Thyroid gland (tissue), 4 donors: ENCODE data around the gene TUBB4A. TPM values are rescaled to one million over a fixed set of nuclear protein-coding genes. Genes with fewer than 3 reads are reported as not detected.

Experiments
- DNase-seq, 2 donors: peaks; one replicate each; pipeline ENCODE4 v3.0.0-alpha.2; 2019
- H3K27ac ChIP-seq, 3 donors: fragments of 200-600 bp; sonication (generic); 1 replicate in 2 of 3; 2 replicates in 1 of 3; pipeline ENCODE4 v1.5.1; 2016 to 2019; ENCODE audit warnings: mild to moderate bottlenecking in 1 of 3, moderate library complexity in 1 of 3
- H3K27me3 ChIP-seq: fragments of 200-600 bp; sonication (generic); one replicate; pipeline ENCODE4 v1.5.1; 2019
- H3K36me3 ChIP-seq, 2 donors: fragments of 200-600 bp; sonication (generic); one replicate each; pipeline ENCODE4 v1.5.1; 2016 to 2019
- H3K4me1 ChIP-seq, 2 donors: fragments of 200-600 bp; sonication (generic); one replicate each; pipeline ENCODE4 v1.5.1; 2017 to 2019
- H3K4me3 ChIP-seq, 3 donors: fragments of 200-600 bp; sonication (generic); replicated peaks in 1 of 3; 1 replicate in 2 of 3; 2 replicates in 1 of 3; pipeline ENCODE4 v1.5.1; 2016; ENCODE audit warnings: mild to moderate bottlenecking in 1 of 3
- H3K9me3 ChIP-seq: fragments of 200-600 bp; sonication (generic); one replicate; pipeline ENCODE4 v1.5.1; 2017
- POLR2A ChIP-seq, 2 donors: fragments of 450-650 bp; IDR thresholded peaks; one replicate each; pipeline ENCODE4 v1.6.1; 2017; ENCODE audit warnings: antibody characterized with exemption in 2 of 2, mild to moderate bottlenecking in 2 of 2, moderate library complexity in 1 of 2
- WGBS, 2 donors: methylation state at CpG; one replicate each; pipeline ENCODE4 v1.1.5; 2017; 5-methylcytosine and 5-hydroxymethylcytosine counted together
- intact Hi-C: fragments of 100-400 bp; cut with DNase I; formaldehyde crosslinking; loops from one replicate; pipeline ENCODE4 v1.15.1; 2023
- total RNA-seq, 4 donors: library from RNA; depleted of rRNA; stranded (reverse); fragments of >200 nt; gene quantifications; one replicate each; pipeline ENCODE4 v1.2.3, GENCODE V29; 2016
- TF ChIP-seq, protein P1 (sequence below), 6 experiments: fragments of 200-600 bp in 3 of 6; fragments of 450-650 bp in 3 of 6; sonication (generic) in 3 of 6; IDR thresholded peaks; one replicate each; pipeline ENCODE4 v1.5.1; 2016 to 2019; ENCODE audit warnings: antibody characterized with exemption in 6 of 6, mild to moderate bottlenecking in 2 of 6, inconsistent platforms in 1 of 6, moderate library complexity in 1 of 6

Gene TUBB4A
- total RNA-seq, 4 donors from 2014 or later, result 0.22 to 0.67 (median 0.59) TPM; not detected in 1

DNA sequence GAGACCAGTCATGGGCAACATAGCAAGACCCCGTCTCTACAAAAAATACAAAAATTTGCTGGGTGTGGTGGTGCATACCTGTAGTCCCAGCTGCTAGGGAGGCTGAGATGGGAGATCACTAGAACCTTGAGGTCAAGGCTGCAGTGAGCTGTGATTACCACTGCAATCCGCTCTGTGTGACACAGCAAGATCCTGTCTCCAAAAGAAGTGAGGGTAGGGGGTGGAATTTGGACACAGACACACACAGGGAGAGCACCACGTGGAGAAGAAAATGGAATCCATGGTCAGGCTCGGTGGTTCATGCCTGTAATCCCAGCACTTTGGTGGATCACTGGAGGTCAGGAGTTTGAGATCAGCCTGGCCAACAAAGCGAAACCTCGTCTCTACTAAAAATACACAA is 37.4 kb upstream of the TUBB4A start:
- TF ChIP-seq, protein P1, sequence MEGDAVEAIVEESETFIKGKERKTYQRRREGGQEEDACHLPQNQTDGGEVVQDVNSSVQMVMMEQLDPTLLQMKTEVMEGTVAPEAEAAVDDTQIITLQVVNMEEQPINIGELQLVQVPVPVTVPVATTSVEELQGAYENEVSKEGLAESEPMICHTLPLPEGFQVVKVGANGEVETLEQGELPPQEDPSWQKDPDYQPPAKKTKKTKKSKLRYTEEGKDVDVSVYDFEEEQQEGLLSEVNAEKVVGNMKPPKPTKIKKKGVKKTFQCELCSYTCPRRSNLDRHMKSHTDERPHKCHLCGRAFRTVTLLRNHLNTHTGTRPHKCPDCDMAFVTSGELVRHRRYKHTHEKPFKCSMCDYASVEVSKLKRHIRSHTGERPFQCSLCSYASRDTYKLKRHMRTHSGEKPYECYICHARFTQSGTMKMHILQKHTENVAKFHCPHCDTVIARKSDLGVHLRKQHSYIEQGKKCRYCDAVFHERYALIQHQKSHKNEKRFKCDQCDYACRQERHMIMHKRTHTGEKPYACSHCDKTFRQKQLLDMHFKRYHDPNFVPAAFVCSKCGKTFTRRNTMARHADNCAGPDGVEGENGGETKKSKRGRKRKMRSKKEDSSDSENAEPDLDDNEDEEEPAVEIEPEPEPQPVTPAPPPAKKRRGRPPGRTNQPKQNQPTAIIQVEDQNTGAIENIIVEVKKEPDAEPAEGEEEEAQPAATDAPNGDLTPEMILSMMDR (IDR thresholded peaks at IDR 0.05), result no peak
- no peak for TF ChIP-seq POLR2A (IDR thresholded peaks at IDR 0.05)
- no peaks in the 10 kb centered on the region for H3K27me3 ChIP-seq
- H3K27ac ChIP-seq, result no peak overlapping the region
- no peaks in the 10 kb centered on the region for H3K9me3 ChIP-seq
- H3K4me3 ChIP-seq, result no peak overlapping the region
- DNase-seq, result no peak
- H3K4me1 ChIP-seq, result no peaks in the 10 kb centered on the region
- 83 to 84% methylated on average over 6 of the region's 6 CpGs for WGBS, 2 donors
- no peaks in the 10 kb centered on the region for H3K36me3 ChIP-seq
- intact Hi-C loops, result no loop called here

DNA sequence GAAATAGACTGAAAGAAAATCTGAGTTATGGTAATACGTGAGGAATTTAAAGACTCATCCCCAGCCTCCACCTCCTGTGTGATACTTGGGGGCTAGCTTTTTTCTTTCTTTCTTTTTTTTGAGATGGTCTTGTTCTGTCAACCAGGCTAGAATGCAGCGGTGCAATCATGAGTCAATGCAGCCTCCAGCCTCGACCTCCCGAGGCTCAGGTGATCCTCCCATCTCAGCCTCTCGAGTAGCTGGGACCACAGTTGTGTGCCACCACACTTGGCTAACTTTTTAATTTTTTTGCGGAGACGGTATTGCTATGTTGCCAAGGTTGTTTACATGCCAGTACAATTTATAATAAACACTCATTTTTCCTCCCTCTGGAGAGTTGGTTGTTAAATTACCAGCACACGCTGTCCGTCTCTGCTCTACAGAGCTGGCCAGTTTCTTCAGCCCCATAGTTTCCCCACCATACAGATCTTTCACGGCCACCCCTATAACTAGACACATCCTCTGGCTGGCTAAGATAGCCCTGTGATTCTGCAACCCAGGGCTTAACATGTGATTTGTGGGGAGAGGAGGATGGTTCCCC is 33.5 kb upstream of the TUBB4A start:
- Histone ChIP-seq H3K36me3 (no peaks in the 10 kb centered on the region), H3K27me3 (peaks cover 15% of the 10 kb centered on the region), H3K9me3 (no peaks in the 10 kb centered on the region), H3K4me3 (no peak overlapping the region), H3K4me1 (peaks cover 5 to 13% of the 10 kb centered on the region in 2 donors), H3K27ac (no peak overlapping the region)
- TF ChIP-seq, protein P1 (IDR thresholded peaks at IDR 0.05), result no peak
- no peak for TF ChIP-seq POLR2A (IDR thresholded peaks at IDR 0.05)
- intact Hi-C loops, result no loop called here
- DNase-seq, result no peak
- WGBS, 2 donors, result 96% methylated on average over 10 of the region's 10 CpGs

DNA sequence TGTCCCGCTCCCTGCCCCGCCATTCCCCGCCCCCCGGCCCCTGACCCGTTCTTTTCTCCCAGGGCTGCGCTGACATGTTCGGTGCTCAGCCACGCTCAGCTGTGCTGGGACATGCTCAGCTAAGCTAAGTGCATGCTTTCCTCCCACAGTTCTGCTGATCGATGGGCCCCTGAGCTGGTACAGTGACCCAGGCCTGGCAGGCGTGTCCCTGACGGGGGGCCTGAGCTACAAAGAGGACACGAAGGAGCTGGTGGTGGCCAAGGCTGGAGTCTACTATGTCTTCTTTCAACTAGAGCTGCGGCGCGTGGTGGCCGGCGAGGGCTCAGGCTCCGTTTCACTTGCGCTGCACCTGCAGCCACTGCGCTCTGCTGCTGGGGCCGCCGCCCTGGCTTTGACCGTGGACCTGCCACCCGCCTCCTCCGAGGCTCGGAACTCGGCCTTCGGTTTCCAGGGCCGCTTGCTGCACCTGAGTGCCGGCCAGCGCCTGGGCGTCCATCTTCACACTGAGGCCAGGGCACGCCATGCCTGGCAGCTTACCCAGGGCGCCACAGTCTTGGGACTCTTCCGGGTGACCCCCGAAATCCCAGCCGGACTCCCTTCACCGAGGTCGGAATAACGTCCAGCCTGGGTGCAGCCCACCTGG is 32.5 kb upstream of the TUBB4A start:
- TF ChIP-seq POLR2A (IDR thresholded peaks at IDR 0.05), result no peak
- TF ChIP-seq, protein P1 (IDR thresholded peaks at IDR 0.05), result no peak
- peaks cover 5 to 16% of the 10 kb centered on the region in 2 donors for H3K4me1 ChIP-seq
- no peaks in the 10 kb centered on the region for H3K36me3 ChIP-seq
- DNase-seq, result peak in 1 of 2 donors; percentile 1
- H3K4me3 ChIP-seq, result no peak overlapping the region
- H3K27me3 ChIP-seq, result peaks cover 15% of the 10 kb centered on the region
- intact Hi-C loops, result no loop called here
- H3K27ac ChIP-seq, result no peak overlapping the region
- no peaks in the 10 kb centered on the region for H3K9me3 ChIP-seq
- WGBS, 2 donors, result 49 to 57% methylated on average over 18 to 27 of the region's 40 CpGs

DNA sequence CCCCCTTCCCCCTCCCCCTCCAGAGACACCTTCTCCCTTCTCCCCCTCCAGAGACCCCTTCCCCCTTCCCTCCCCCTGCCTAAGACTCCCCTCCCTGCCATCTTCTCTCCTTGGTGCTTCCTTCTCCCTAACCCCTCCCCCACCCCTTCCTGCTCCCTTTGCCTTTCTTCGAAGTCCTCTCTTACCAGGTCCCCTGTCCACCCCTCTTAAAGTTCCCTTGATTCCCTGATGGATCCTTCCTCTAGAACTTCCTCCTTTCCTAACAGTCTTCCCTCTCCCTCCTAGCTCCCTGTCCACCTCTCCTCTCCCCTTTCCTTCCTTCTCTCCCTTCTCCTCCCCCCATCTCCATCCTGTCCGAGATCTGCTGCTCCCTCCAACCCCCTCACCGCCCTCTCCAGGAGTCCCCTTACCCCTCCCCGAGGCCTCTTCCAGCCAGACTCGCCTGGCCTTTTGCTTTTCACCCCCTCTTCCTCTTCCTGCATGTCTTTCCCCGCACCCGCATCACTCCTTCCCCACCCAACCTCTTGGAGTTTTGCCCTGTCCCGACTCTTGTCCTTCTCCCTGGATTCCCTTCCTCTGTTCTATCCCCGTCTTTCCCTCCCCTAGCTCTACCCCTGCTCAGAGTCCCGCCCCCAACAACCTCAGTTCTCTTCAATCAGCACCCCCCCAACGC is 31.8 kb upstream of the TUBB4A start:
- Histone ChIP-seq H3K9me3 (no peaks in the 10 kb centered on the region), H3K27me3 (peaks cover 15% of the 10 kb centered on the region), H3K4me1 (peaks cover 5 to 16% of the 10 kb centered on the region in 2 donors), H3K36me3 (no peaks in the 10 kb centered on the region), H3K4me3 (no peak overlapping the region), H3K27ac (no peak overlapping the region)
- WGBS, 2 donors, result 13 to 16% methylated on average over 11 of the region's 11 CpGs
- DNase-seq, result no peak
- intact Hi-C loops, result no loop called here
- no peak for TF ChIP-seq POLR2A (IDR thresholded peaks at IDR 0.05)
- TF ChIP-seq, protein P1 (IDR thresholded peaks at IDR 0.05), result no peak

DNA sequence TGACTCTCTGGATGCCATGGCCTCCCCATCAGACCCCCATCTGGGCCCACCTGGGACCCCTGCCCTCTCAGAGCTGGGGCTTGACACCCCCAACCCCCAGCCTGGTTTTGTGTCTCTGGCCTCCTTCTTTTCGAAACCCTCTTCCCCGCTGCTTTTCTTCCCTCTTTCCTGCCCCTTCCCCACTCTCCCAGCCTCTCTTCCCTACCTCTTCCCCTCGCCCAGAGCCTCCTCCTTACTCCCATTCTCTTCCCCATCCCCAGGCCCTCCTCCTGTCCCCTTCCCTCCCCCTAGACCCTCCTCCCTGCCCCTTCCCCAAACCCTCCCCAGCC is 30.9 kb upstream of the TUBB4A start:
- Histone ChIP-seq H3K27ac (no peak overlapping the region), H3K4me3 (no peak overlapping the region), H3K9me3 (no peaks in the 10 kb centered on the region), H3K4me1 (peaks cover 5 to 16% of the 10 kb centered on the region in 2 donors), H3K36me3 (no peaks in the 10 kb centered on the region), H3K27me3 (peaks cover 15% of the 10 kb centered on the region)
- WGBS, 2 donors, result 37% methylated on average over 3 of the region's 3 CpGs
- TF ChIP-seq, protein P1 (IDR thresholded peaks at IDR 0.05), result no peak
- TF ChIP-seq POLR2A (IDR thresholded peaks at IDR 0.05), result no peak
- no peak for DNase-seq
- intact Hi-C loops, result no loop called here
